ENCODE measurements around the gene ZNF215.

DNA sequence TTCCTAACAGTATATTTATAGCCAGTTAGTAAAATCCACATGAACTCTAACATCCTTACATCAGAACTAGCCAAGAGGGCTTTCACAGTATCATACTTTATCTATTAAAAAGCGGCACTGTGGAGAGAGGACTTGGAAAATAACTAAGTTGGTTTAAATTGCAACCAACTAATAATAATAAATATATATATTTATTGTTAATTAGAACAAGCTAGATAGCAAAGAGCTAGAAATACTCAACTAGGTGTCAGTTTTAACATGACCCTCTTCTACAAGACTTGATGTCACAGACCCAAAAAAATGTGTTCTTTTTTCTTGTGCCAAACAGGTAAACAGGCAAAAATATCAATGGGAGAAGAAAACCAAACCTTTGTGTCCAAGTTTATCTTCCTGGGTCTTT is 5.5 kb upstream of the ZNF215 start, which contains the start of gene OR2D3:
- TF ChIP-seq, protein P1, sequence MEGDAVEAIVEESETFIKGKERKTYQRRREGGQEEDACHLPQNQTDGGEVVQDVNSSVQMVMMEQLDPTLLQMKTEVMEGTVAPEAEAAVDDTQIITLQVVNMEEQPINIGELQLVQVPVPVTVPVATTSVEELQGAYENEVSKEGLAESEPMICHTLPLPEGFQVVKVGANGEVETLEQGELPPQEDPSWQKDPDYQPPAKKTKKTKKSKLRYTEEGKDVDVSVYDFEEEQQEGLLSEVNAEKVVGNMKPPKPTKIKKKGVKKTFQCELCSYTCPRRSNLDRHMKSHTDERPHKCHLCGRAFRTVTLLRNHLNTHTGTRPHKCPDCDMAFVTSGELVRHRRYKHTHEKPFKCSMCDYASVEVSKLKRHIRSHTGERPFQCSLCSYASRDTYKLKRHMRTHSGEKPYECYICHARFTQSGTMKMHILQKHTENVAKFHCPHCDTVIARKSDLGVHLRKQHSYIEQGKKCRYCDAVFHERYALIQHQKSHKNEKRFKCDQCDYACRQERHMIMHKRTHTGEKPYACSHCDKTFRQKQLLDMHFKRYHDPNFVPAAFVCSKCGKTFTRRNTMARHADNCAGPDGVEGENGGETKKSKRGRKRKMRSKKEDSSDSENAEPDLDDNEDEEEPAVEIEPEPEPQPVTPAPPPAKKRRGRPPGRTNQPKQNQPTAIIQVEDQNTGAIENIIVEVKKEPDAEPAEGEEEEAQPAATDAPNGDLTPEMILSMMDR (IDR thresholded peaks at IDR 0.05 in 8 of 11, conservative IDR thresholded peaks at IDR 0.05 in 3 of 11) = no peak
- no peak for TF ChIP-seq POLR2A (IDR thresholded peaks at IDR 0.05)
